HG02571 (cell line): ENCODE results near the gene HCN1.
"Not testable (repeated sequence)": the region's sequence is repeated elsewhere in the genome, so short reads cannot be mapped to it uniquely, and the experiment has no call there.

ENCODE experiments used
- ATAC-seq: cut with Tn5 transposase; IDR thresholded peaks from one replicate; pipeline ENCODE4 v1.9.1; 2021; ENCODE audit warnings: mild to moderate bottlenecking, moderate library complexity; ENCODE audit not compliant: unreplicated experiment

The HCN1 gene

DNA sequence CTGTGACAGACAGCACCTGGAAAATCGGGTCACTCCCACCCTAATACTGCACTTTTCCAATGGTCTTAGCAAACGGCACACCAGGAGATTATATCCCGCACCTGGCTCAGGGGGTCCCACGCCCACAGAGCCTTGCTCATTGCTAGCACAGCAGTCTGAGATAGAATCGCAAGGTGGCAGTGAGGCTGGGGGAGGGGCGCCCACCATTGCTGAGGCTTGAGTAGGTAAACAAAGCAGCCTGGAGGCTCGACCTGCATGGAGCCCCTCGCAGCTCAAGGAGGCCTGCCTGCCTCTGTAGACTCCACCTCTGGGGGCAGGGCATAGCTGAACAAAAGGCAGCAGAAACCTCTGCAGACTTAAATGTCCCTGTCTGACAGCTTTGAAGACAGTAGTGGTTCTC is 383.6 kb downstream of the HCN1 start:
- not testable (repeated sequence) for ATAC-seq

DNA sequence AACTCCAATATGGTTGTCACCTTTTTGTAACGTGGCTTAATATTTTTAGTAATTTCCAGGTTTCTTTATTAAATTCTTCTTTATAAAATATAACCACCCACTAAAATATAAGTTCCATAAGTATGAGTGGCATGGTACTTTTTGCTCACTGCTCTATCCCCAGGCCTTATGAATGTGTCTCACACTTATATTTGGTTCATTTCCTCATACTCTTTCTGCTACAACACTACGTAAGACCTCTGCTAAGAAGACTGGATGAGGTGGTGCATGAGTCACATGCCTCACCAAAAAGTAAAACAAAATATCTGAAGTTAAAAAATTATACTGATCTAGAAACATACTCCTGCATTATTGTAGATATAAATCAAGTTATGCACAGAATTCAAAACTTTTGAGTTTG is 400.9 kb downstream of the HCN1 start:
- no peak for ATAC-seq

DNA sequence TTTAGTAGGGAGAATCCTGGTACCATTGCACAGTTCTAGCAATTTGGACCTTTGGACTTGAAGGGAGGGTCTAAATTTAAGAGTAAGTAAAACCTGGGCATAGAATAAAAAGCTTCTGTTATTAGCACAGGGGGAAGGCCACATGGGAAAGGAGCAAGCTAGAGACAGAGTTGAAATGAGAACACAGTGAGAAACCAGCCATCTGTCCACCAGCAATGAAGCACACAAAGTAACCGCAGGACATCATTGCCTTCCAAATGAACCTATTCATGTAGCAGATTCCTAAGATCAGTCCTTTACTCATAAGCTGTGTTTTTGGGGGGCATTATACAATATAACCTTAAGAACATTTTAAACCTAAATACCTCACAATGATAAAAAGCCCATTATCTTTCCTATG is 407.4 kb downstream of the HCN1 start:
- no peak for ATAC-seq

DNA sequence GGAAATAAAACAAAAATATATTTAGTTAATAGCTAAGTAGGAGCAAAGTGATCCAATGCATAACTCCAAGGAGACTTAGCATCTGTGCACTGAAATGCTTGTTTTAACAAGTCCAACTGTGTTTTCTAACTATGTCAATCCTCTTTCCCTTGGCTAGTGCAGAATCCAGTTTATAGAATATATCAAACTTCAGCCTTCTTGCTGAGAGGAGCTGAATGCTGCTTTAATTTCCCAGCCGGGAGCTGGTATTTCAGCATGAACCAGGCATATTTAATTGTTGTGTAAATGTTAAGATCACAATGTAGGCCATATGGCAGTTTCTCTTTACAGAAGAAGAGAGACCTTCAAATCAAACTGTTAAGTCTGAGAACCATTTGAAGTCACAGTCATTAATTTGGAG is 411.7 kb downstream of the HCN1 start:
- ATAC-seq, result no peak

- ATAC-seq, result no peak
These were observed 415.1 kb downstream of the HCN1 start for GRCh38 chr5:45281081-45281480.

DNA sequence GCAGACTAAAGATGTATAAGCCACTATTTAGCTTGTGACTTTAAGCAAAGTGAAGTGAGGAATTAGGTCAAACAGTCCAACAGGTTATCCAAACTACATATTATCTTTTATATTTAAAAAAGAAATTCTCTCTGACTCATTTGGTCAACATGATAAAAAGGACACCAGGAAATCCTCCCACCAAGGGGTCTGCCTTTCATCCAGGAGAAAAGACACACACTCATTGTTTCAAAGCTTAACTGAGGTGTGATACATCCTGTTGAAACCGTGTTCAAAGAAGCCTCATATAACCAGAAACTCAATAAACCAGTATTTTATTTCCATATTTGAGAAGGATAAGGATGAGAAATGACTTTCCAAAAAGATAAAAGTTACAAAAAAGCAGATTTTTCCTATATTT is 417.1 kb downstream of the HCN1 start:
- ATAC-seq, result no peak

- ATAC-seq, result no peak
These were observed 418.3 kb downstream of the HCN1 start for GRCh38 chr5:45277860-45278259.

- no peak for ATAC-seq
These were observed 421.9 kb downstream of the HCN1 start for GRCh38 chr5:45274241-45274640.

DNA sequence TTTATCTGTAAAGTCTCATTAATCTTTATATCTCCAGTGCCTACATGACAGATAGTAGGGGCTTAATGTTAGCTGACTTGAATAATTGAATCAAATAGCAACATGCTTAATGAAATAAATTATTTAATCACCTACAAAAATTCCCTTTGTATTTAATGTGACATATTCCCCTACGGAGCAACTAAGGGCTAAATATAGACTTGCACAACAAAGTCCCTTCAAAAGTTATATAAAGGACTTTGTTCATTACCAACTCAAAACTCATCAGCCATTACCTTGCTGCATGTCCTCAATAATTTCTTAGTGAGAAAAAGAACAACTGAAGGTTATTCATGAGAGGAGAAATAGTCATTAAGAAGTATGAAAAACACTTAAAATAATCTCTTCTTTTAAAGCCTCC is 424.6 kb downstream of the HCN1 start:
- no peak for ATAC-seq

DNA sequence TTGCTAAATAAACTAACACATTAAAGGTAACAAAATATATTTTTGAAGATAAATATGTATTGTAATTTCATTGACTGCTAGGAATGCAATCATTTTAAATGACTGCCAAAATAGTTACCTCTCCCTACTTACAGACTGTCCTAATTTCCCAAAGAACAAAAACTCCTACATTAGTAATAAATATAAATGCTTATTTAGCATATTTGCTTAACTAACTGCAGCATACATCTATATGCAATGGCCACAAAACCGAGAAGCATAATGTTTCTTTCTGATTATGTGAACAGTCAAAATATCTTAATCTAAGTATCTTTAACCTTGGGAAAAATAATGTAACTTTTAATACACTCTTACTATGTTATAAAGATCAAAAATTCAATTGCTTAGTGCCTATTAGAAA is 431.7 kb downstream of the HCN1 start:
- ATAC-seq, result no peak

- ATAC-seq, result no peak
These were observed 434.1 kb downstream of the HCN1 start for GRCh38 chr5:45262061-45262590.

DNA sequence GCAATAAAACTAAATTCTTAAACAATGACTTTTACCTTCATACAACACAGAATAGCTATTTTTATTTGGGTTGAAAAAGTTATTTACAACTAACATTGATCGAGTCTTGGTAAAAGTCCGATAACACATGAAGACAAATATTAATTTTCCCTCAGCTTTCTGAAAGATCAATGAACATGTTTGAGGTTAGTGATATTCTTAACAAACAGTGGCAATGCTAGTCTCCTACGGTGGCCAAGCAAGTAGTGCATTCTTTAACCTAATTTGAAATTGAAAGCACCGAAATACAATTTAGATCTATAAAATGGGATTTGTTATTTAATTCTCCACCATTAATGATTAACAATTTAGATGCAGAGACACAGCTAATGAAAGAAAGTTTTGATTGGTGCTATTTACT is 435.1 kb downstream of the HCN1 start:
- ATAC-seq, result no peak

- ATAC-seq, result no peak
These were observed 435.9 kb downstream of the HCN1 start for GRCh38 chr5:45260292-45260691.

DNA sequence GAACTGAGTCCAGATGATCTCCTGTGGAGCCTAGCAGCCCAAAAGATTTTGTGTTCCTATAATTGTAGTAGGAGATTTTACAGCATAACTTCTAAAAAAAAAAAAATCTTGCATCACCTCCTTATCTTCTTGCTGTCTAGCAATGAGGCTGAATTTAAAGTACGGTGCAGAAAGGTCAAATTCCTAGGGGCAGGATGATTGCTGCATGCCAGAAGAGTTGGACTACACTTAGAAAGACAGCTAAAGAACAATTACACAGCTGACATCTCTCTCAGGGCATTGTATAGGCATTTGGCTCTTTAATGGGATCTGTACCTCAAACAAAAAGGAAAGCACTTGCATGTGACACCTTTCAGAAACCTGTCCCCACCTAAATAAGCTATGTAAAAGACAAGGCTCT is 443.2 kb downstream of the HCN1 start:
- ATAC-seq, result no peak

DNA sequence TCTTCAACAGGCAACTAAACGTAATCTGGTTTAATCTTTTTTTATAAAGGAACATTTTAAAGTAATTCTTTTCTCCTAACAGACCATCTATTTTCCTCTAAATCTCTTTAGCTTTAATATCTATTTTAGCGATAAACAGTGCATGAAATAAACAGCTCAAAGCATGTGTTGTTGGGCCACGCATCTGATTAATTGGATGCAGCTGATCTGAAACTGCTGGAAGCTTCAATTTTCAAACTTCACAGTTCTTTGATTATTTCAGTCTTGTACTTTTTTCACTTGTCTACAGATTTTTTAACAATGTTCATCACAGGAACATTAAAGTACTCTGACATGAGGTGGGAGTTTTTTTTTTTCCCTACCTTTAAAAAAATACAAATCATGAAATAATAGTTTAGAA is 443.6 kb downstream of the HCN1 start:
- no peak for ATAC-seq

GRCh38 chr5:45225571-45226031 is 470.6 kb downstream of the HCN1 start:
- ATAC-seq, result no peak

DNA sequence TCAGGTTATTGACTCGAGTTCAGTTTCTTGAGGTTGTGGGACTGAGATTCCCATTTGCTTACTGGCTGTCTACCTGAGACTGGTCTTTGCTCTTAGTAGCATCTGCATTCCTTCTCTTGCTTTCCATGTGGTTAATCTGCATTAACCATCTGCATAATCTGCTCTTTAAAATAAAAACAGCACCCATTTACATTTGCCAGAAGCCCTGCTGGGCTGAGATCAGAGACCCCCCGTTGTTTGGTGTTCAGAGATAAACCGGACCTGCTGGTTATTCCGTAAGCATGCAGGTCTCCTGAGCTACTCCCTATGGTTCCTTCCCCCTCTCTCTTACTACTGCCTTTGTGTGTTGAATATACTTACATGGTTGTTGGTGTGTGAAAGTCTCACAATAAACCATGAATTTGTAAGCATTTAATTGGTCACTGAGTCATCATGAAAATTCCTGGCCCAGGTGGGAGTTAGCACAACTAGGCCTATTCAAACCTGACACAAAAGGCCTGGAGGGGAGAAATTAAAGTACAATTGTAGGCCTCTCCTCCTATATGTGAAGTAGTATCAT is 490.7 kb downstream of the HCN1 start:
- no peak for ATAC-seq
